Astrocyte (in vitro differentiated cells and primary cell): ENCODE measurements around the gene PRKCB.

Experiments used
- EZH2 ChIP-seq: IDR thresholded peaks from 2 replicates; pipeline ENCODE4 v1.6.1; 2012; ENCODE audit warnings: mild to moderate bottlenecking, low read length, inconsistent platforms; ENCODE audit not compliant: insufficient read depth
- TF ChIP-seq, protein P1 (sequence below): IDR thresholded peaks from 2 replicates; pipeline ENCODE4 v1.5.1; 2011; ENCODE audit warnings: low read depth, mild to moderate bottlenecking, inconsistent platforms, low read length, moderate library complexity; ENCODE audit not compliant: insufficient read depth

DNA sequence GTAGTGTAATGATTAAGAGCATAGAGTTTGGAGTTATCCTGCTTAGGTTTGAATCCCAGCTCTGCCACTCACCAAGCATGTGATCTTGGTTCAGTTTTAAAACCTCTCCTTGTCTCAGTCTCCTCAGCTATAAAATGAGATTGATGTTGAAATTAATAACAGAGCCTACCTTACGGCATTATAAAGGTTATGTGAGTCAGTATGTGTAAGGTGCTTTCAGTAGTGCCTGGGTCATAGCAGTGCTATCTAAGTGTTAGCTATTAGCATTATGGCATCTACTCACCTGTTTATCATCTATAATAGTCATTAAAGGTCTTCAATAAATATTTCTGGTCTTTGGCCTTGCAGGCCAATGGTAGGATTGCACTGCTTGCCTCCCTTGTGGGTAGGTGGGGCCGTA, 53.4 kb downstream of the PRKCB start:
- TF ChIP-seq, protein P1, sequence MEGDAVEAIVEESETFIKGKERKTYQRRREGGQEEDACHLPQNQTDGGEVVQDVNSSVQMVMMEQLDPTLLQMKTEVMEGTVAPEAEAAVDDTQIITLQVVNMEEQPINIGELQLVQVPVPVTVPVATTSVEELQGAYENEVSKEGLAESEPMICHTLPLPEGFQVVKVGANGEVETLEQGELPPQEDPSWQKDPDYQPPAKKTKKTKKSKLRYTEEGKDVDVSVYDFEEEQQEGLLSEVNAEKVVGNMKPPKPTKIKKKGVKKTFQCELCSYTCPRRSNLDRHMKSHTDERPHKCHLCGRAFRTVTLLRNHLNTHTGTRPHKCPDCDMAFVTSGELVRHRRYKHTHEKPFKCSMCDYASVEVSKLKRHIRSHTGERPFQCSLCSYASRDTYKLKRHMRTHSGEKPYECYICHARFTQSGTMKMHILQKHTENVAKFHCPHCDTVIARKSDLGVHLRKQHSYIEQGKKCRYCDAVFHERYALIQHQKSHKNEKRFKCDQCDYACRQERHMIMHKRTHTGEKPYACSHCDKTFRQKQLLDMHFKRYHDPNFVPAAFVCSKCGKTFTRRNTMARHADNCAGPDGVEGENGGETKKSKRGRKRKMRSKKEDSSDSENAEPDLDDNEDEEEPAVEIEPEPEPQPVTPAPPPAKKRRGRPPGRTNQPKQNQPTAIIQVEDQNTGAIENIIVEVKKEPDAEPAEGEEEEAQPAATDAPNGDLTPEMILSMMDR, result no peak
- no peak for TF ChIP-seq EZH2
